Kasumi-1 (cell line): ENCODE results near the gene ACVR1B.
A peak's percentile ranks its signal among the peaks of the same experiment; 100 is the strongest.
"Not testable (repeated sequence)": the region's sequence is repeated elsewhere in the genome, so short reads cannot be mapped to it uniquely, and the experiment has no call there.

Source experiments
- DNase-seq, 2 experiments: peaks; one replicate each; lab custom pipeline; 2025; lab: John Stamatoyannopoulos, UW

Gene ACVR1B

DNA sequence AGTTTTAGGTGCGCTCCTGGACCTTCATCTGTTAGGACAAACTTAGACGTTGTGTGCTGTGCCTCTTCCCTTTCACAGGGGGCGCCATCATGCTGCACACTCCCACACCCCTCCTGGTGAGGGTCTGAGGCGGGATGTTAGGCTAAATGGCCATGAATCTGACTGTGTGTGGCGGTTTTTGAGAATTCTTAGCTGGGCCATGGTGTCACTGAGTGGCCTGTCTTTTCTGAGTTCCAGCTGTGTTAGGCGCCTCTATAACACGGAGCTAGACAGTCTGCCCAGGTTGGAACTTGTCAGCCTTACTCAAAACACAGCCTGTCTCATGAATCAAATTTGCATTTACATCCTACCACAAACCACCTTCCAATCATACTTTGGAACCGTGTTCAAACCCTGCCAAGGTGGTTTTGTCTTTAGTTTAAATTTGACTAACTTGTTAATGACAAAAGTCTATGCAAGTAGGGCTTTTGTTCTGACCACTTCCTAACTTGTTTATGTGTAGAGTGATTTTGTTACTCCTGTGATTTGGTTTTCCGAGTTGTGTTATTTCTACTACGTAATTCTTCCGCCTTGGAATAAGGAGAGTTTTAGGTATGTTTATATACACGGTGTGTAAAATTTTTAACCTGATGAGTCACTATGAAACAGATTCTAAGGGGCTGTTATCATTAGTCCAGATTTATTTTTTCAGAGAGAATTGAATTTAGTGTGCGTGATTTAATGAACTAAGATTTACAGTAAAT lies 19.6 kb downstream of the ACVR1B start:
- no peak for DNase-seq

DNA sequence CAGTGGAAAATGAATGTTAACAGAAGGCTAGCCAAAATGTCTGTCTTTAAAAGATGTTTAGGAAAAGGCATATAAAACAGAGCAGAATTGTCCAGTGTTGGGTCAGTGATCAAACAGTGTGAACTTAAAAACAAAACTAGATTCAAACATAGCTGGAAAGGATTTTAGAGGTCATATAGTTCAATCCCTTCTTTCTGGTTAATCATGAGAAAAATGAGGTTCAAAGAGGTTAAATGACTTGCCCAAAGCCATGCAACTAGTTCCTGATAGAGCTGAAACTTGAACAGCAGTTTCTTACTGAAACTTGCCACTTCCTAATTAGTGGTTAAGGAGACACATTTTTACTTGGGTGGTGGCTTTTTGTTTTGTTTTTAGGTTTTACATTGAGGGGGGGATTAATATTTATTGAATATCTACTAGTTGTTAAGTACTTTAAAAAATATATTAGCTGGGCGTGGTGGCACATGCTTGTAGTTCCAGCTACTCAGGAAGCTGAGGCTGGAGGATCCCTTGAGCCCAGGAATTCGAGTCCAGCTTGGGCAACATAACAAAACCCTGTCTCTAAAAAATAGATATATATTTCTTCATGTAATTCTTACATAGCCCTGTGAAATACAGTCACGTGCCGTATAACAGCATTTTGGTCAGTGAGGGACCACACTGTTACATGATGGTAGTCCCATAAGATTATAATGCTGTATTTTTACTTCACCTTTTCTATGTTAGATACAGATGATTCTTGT lies 20.4 kb downstream of the ACVR1B start:
- DNase-seq, result peak; percentile 44 to 49

DNA sequence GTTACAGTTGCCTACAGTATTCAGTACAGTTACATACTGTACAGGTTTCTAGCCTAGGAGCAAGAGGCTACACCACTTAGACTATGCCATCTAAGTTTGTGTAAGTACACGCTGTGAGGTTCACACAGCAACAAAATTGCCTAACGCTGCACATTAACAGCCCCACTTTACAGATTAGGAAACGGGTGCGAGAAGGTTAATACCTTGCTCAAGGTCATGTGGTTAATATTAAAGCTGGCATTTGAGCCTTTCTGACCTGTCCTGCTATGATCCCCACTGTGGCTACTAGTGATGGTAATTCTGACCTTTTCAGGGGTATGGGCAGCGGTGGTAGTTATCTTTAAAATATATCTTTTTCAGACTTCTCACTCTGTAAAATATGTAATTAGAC lies 20.9 kb downstream of the ACVR1B start:
- peak in 1 of 2 experiments; percentile 41 for DNase-seq

DNA sequence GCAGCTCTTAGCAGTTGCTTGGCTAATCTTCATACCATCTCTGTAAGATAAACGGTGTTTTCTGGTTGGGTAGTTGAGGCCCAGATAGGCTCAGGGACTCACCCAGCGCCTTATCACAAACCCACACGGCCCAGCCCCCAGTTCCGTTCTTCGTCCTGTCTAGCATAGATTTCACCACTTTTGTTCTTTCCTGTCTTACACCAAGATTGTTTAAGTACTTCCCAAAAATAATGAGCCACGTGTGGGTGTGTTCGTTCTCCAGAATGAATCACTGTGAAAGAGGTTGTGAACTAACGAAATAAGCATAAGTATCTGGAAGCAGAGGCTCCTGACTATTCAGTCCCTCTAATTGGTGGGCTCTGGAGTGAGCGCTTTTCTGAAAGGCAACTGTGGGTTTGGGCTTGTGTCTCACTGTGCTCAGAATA lies 21.4 kb downstream of the ACVR1B start:
- DNase-seq, result peak; percentile 98 to 99

DNA sequence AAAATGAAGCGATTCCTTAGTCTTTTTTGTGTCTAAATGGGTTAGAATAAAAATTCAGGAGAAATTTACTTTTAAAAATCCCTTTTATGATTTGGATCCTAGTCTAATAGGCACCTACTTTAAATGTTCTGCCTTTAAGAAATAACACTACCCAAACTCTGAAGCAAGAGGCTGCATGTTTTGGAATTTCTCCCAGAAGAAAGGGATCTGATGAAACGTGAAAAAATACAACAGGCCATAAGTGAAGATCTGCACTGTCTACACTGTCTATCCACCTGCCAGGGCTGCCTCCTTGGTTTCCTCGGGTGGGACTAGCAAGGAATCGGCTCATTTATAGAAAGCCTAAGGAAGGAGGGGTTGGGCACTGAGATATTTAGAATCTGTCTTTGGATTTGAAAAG lies 22.1 kb downstream of the ACVR1B start:
- DNase-seq, result no peak

DNA sequence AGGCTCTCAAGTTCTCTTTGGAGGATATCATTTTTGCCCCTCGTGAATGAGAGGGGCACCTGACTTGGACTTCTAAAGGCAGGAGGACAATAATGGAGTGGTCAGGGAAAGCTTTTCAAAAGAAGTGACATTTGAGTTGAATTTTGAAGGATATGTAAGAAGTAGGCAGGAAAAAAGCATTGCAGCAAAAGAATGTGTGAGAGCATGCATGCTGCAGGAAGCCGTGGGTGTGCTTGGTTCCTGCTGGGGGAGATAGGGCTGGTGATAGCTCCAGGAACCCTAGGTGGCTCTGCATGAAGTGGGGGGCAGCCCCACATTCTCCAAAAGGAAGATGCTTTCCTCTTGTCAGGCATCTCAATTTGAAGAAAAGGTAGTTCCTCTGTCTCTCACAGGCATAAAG lies 23.1 kb downstream of the ACVR1B start:
- DNase-seq, result peak in 1 of 2 experiments; percentile 24

DNA sequence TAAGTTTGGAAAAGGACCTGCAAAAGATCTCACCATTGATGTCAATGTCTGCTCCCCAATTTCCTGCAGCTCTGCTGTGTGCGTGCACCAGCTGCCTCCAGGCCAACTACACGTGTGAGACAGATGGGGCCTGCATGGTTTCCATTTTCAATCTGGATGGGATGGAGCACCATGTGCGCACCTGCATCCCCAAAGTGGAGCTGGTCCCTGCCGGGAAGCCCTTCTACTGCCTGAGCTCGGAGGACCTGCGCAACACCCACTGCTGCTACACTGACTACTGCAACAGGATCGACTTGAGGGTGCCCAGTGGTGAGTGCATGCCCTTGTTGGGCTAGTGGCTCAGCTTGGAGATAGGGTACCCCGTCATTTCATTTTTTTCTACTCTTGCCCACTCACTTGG lies 23.7 kb downstream of the ACVR1B start:
- DNase-seq, result no peak

DNA sequence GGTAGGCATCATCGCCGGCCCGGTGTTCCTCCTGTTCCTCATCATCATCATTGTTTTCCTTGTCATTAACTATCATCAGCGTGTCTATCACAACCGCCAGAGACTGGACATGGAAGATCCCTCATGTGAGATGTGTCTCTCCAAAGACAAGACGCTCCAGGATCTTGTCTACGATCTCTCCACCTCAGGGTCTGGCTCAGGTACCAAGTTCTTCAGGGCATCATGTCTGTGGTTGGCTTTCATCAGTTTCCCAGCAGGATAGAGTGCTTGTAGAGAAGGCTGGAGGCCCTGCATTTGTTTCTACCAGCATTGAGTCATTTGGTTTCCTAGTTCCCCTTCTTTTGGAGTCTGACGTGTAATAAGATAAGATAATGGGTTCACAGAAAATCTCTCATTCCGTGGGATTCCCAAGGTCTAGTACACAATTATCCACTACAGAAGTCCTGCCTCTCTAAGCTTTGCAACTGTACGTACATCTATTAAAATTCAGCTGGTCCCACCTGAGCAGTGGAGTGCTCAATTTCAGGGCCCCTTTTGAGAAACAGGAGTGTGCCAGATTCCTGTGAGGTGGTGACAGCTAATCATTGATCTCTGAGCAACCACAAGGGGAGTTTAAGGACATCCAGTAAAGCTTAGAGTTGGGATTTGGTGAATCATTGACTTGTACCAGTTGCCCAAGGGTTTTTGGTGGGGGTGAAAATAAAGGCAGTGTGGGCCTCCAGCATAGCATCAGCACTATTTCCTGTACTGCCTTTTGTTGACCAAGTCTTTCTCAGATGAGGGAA lies 25.1 kb downstream of the ACVR1B start:
- DNase-seq, result peak; percentile 11 to 32

DNA sequence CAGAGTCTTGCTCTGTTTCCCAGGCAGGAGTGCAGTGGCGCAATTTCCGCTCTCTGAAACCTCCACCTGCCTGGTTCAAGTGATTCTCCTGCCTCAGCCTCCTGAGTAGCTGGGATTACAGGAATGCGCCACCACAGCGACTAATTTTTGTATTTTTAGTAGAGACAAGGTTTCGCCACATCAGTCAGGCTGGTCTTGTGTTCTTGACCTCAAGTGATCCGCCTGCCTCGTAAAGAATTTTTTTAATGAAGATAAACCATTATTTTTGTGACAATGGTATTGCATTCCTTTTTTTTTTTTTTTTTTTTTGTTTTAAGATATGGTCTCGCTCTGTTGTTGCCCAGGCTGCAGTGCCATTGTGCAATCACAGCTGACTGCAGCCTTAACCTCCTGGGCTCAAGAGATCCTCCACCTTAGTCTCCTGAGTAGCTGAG lies 25.8 kb downstream of the ACVR1B start:
- DNase-seq, result no peak

DNA sequence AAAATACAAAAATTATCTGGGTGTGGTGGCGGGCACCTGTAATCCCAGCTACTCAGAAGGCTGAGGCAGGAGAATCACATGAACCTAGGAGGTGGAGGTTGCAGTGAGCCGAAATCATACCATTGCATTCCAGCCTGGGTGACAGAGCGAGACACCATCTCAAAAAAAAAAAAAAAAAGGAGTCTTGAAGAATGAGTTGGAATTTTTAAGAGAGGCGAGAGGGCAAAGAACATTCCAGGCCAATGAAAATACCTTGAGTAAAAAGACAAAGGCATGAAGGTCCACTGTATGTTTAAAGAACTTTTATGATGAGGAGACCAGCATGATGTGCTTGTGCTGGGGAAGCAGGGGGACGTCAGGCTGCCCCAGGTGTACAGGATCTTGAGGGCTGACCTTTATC lies 27.8 kb downstream of the ACVR1B start:
- DNase-seq, result not testable (repeated sequence)

DNA sequence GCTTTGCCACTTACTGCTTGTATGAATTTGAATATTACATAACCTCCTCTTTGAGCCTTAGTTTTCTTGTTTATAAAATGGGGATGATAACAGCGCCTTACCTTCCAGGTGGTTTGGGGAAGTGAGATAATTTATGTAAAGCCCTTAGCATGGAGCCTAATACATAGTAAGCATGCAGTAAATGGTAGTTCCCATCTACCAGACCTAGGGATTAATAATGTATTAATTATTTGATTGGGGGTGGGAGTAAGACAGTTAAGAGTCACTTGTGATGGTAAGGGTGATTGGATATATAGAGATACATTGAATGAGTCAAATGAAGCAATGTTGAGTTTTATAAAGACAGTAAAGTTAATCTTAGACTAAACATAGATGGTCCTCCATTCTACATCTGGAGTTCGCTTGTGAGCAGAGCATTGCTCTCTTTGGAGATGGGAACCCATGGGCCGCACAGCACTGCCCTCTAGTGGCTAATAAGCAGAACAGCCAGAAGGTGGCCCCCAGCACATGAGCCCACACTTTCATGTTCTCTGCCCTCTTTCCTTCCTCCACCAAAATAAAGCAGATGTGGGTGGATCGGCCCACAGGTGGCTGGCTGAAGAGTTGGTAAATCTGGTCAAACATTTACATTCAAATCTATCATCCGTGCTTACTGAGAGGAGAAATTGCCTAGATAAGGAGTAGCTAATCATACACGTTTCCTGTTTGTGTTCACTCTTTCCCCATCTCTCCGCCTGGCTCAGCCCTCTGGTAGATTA lies 28.7 kb downstream of the ACVR1B start:
- DNase-seq, result peak; percentile 62 to 75

DNA sequence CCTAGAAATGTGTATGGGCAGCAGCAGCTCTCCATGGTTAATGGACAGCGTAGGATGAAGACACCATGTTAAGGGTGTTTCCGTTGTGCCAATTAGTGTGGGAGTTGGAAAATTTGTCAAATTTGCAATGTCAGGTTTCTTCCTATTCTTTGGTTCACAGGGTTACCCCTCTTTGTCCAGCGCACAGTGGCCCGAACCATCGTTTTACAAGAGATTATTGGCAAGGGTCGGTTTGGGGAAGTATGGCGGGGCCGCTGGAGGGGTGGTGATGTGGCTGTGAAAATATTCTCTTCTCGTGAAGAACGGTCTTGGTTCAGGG lies 29.3 kb downstream of the ACVR1B start:
- no peak for DNase-seq

DNA sequence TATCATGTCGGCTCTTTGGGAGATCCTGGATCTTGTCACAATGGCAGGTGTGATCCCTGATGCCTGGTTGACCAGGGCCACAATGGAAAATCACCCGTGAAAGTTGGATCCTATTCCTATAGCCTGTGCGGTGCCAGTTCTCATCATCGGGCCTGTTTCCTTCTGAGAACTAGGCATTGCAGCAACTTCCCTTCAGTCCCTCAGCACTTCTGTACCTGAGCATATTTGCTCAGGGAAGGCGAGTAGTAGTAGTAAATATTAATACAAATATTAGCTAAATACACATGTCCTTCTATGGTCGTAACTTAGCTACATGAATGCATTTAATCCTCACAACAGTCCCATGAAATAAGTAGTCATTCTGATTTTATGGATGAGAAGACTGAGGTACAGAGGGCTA lies 33.2 kb downstream of the ACVR1B start:
- no peak for DNase-seq

DNA sequence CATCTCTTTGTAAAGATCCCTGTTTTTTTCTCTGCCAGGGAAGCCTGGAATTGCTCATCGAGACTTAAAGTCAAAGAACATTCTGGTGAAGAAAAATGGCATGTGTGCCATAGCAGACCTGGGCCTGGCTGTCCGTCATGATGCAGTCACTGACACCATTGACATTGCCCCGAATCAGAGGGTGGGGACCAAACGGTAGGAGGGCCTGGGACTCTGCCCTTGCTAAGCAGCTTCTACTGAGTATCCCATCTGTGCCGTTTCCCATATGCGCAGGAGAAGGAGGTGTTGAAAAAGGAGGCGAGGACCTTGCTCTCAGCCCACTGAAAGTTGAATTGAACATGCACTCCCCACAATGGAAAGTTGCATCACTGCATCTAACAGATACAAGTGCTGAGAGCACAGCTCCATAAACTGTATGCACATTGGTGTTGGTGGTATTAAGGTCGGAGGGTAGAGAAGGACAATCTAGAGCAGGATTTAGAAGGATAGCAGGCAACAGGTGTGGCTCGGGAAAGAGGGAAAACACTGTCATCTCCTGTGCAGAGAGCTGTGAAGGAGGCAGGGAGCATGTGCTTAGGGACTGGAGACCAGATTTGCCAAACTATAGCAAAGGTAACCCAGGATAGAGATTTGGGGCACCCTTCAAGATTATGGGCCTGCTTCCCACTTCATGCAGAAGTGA lies 33.8 kb downstream of the ACVR1B start:
- DNase-seq, result no peak

DNA sequence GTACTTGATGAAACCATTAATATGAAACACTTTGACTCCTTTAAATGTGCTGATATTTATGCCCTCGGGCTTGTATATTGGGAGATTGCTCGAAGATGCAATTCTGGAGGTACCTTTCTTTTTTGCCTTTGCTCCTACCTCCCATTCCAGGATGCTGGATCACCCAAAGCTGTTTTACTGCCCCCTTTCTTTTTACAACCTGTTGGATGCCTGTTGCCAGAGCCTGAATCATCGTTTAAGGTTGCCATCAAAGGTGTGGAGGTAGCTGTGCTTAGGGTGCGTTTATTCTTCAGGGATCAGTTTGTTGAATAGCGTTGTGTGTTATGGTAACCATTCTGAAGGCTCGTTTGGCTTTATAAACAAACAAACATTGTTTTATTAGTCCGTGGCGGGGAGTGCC lies 35.3 kb downstream of the ACVR1B start:
- no peak for DNase-seq

DNA sequence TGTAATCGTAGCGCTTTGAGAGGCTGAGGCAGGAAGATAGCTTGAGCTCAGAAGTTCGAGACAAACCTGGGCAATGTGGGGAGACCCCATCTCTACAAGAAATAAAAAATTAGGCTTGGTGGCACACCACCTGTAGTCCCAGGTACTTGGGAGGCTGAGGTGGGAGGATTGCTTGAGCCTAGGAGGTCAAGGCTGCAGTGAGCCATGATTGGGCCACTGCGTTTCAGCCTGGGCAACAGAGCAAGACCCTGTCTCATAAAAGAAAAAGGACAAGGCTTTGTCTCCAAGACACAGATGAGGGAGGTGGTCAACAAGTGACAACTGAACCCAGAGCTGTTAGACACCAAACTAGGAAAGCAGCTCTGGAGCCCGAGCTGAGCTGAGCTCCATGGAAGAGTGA lies 40.7 kb downstream of the ACVR1B start:
- DNase-seq, result no peak

DNA sequence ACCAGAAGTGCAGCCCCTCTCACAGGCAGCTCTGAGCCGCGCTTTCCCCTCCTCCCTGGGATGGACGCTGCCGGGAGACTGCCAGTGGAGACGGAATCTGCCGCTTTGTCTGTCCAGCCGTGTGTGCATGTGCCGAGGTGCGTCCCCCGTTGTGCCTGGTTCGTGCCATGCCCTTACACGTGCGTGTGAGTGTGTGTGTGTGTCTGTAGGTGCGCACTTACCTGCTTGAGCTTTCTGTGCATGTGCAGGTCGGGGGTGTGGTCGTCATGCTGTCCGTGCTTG lies 43.0 kb downstream of the ACVR1B start:
- DNase-seq, result no peak

DNA sequence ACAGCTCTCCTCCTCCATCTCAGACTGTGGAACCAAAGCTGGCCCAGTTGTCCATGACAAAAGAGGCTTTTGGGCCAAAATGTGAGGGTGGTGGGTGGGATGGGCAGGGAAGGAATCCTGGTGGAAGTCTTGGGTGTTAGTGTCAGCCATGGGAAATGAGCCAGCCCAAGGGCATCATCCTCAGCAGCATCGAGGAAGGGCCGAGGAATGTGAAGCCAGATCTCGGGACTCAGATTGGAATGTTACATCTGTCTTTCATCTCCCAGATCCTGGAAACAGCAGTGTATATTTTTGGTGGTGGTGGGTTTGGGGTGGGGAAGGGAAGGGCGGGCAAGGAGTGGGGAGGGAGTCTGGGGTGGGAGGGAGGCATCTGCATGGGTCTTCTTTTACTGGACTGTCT lies 43.5 kb downstream of the ACVR1B start:
- DNase-seq, result no peak

DNA sequence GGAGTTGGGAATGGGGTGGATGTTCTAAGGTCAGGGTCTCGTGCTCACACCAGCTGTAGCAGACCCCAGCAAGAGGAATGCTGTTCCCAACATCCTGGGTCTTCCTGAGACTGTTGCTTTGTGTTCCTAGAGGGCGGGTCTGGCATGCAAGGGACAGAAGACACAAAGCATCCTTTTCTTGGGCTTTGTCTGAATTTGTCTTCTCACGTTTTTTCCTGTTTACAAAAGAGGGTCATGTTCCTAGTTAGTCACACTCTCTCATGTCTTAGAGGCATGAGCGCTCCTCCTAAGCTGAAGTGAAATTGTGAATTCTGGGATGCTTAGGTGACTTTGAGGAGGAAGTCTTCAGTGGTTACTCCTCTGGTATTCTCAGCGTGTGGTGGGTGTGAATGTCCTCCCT lies 45.6 kb downstream of the ACVR1B start:
- DNase-seq, result no peak

DNA sequence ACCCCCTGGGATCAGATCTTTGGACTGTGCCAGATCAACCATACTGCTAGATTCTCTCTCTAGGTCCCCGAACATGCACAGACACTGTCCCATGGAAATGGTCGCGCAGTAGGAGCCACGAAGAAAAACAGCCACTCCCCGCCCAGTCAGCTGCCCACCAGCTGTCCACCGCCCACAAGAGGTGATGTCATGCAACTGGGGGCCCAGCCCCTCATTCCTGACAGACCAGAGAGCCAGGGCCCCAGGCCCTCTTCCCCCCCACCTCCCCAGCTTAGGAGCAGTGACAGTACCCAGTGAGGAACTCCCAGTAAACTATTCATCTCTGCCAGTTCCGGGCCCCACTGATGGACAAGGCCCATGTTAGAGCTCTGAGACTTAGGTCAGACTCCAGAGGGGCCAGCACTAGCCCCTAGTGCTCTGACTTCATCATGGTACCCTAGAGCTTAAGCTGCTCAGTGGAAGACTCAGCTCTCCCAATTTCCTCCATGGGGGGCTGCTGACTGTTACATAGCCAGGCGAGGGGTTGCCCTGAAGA lies 51.6 kb downstream of the ACVR1B start:
- no peak for DNase-seq

DNA sequence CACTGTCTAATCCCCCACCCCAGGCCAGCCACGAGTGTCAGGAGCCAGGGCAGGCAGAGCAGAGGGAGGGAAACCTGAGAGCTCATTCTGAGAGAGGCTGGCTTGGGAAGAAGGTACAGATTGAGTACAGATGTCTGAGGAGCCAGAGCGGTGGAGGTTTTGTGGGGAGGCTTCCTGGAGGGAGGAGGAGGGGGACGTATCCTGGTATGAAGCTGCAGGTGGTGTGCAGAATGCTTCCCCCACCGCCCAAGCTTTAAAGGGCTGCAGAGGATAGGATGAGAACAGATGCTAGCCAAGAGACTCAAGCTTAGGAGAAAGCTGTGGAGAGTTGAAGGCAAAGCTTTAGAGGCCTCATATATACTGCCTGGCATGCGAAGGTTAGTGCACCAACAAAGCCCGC lies 52.1 kb downstream of the ACVR1B start:
- DNase-seq, result no peak
